ENCODE data around the gene ANXA1.

ANXA1 gene

DNA sequence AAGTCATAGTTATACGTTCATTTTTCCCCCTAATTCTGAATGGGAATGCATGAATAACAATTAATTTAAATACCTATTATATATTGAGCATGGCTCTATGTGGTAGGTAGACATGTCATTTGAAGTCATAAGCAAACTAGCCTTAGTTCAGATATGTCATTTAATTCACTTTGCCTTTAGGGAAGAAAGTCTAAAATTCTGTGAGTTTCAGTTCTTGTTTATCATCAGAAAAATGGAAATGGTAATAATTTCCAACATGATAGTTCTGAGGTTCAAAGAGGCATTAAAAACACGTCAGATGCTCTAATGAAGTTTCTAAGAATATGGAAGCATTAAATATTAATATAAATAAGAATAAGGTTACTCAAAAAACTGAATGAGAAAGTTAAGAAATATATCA lies 13.1 kb upstream of the ANXA1 start:
- no peak for DNase-seq

DNA sequence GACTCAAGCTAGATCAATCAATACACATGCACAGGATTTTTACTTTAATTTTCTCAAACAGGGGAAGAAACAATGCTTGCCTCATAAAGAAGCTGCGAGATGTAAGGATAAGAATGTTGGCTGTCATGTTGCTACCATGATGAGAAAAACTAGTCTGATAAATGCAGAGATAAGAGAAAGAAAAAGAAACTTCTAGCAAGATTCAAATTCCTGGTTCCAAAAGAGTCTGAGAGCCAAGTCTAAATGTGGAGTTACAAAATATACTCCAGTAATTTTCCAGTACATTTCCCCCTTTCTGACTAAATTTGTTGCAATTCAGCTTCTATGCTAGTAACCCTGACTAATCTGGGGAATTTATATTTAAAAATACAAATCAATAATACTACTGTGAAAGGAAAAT lies 10.4 kb upstream of the ANXA1 start:
- no peak for DNase-seq

DNA sequence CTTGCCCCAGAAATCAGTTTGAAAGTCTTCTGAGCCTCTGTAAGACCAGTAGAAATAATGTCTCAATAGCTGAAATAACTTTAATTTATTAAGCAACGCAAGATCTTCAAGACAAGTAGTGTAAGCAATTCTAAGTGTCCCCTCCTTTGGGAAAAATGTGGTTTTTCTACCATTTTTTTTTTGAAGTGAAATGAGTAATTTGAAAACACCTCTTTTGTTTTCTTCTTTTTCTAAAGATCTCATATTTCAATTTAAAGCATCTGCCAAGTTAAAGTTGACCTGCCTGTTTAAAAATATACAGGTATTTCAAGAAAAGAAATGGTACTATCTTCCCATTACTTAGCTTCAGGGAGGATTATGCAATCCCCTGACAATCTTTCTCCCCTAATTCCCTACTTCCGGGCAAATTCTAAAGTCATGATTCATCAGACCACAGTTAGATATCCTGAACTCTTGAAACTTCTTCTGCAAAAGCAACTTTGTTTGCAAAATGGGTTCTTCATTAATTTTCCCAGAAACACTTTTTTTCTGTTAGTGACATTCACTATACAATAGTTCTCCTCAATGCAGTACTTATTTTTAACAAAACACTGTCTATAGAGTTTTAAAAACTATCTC lies 7.8 kb upstream of the ANXA1 start:
- DNase-seq: no peak

- DNase-seq: no peak
Observed at GRCh38 chr9:73146111-73146815, 5.4 kb upstream of the ANXA1 start.

GRCh38 chr9:73148447-73148937 lies 3.2 kb upstream of the ANXA1 start:
- DNase-seq: no peak

- no peak for DNase-seq
Observed at GRCh38 chr9:73149371-73150067, 2.1 kb upstream of the ANXA1 start.

DNA sequence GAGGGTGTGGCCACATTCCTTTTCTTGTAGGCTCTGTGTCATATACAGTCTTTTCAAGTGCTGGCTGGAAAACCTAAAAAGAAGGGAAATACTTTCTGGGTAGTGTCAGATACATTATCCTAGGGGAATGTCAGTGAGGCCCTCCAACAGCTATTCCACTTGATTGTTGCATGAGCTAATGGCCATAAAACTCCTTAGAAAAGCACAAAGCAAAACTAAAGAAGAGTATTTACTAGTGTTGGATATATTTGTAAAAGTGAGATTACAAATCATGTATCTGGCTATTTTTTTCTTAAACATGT lies 829 bp downstream of the ANXA1 start:
- DNase-seq: no peak

GRCh38 chr9:73152953-73153352 lies 1.3 kb downstream of the ANXA1 start:
- no peak for DNase-seq

GRCh38 chr9:73153793-73154227 lies 2.1 kb downstream of the ANXA1 start:
- DNase-seq: no peak

GRCh38 chr9:73154271-73154670 lies 2.6 kb downstream of the ANXA1 start:
- DNase-seq: no peak

DNA sequence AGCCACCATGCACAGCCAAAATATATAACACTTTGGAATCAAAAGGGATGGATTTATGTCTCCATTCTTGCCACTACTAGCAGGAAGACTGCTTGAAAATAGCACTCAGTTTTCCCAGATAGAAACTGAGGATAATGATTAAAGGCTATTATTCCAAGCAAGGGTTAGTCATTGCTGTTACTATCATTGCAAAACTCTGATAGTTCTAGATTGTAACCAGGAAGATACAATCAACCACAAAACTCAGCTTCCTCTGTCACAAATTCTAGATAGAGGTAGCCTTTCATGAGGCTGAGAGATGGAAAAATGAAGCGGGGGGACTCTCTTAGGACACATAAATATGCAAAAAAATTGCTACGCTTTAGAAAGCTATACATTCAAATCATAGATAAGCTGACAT lies 3.1 kb downstream of the ANXA1 start:
- DNase-seq: no peak

DNA sequence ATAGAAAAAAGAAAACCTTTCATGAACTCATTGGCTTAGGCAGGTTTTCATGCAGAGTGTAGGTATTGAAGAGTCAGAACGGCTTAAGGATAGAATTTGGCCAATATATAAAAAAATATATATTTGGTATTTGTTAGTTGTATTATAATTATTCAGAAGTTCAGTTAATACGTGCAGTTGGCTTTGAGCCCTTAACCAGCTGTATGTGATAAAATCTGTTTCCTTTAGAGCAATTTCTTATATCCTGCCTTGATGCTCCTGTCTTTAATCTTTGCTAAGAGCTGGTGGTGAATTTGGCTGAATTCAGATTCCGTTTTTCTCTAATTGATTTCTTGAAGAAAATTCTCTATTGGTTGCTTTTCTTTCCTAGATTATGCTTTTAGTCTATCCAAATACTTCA lies 3.7 kb downstream of the ANXA1 start:
- no peak for DNase-seq

GRCh38 chr9:73155968-73156864 lies 4.6 kb downstream of the ANXA1 start:
- no peak for DNase-seq

DNA sequence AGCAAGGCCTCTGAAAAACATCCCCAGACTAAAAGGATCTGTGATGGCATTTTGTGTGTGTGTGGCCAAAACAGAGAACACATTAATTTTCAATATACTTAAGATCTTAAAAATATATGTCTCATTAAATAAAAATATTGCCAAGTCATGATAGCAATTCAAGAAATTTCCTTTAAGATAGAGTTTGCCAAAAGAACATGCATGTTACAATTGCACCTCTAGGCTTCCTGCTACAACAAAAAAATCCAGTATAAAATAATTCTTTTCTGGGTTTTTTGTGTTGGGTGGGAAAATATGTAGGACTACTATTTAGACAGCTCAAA lies 5.2 kb downstream of the ANXA1 start:
- DNase-seq: no peak

GRCh38 chr9:73157811-73158210 lies 6.1 kb downstream of the ANXA1 start:
- DNase-seq: no peak

- no peak for DNase-seq
Observed at GRCh38 chr9:73158723-73159122, 7.1 kb downstream of the ANXA1 start.

DNA sequence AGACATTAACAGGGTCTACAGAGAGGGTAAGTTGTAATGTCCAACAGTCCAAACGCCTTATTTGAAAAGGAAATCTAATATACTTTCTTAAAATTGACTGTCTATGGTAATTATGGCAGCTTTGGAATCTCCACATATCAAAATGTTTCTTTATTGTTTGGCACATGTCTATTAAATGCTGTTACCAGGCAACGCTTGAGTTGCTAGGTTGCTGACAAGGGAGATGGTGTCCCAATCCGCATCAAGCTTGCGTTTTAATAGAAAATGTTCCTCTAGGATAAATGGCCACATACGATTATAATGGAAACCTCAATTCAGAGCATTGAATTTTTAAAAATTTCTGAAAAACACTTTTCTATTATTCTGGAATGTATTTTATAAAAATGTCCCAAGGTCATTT lies 9.2 kb downstream of the ANXA1 start:
- DNase-seq: no peak

GRCh38 chr9:73162987-73163768 lies 11.5 kb downstream of the ANXA1 start:
- no peak for DNase-seq

GRCh38 chr9:73165911-73166310 lies 14.2 kb downstream of the ANXA1 start:
- DNase-seq: no peak

DNA sequence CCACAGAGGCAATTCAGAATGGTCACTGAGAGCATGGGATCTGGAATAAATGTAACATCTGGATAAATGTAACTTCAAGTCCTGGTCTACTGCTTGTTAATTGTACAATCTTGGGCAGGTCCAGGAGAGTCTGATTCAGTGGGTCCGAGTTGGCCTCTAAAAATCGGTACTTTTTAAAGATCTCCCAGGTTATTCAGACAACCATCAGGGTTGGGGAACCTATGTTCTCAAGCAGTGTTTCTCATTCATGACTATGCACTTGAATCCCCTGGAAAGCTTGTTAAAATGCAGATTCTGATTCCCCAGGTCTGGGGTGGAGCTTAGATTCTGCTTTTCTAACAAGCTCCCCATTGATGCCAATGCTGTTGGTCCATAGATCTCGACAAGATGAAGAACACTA lies 14.8 kb downstream of the ANXA1 start:
- DNase-seq: no peak

DNA sequence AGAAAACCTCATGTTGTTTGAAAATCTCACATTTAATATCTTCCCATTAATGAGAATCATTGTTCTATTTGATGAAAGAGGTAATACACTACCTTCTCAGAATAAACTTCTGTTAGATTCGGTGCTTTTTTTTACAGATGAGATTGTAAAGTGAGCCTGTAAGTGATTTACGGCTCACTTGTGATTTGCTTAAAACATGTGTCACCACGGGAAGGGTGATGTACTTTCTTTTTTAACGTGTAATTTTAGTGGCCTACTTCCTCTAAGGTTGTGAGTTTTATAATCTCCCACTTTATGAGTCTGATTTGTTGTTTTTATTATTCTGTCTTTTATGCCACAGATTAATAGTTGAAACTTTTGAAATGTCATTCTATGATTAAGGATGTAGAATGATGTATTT lies 15.9 kb downstream of the ANXA1 start:
- no peak for DNase-seq

DNA sequence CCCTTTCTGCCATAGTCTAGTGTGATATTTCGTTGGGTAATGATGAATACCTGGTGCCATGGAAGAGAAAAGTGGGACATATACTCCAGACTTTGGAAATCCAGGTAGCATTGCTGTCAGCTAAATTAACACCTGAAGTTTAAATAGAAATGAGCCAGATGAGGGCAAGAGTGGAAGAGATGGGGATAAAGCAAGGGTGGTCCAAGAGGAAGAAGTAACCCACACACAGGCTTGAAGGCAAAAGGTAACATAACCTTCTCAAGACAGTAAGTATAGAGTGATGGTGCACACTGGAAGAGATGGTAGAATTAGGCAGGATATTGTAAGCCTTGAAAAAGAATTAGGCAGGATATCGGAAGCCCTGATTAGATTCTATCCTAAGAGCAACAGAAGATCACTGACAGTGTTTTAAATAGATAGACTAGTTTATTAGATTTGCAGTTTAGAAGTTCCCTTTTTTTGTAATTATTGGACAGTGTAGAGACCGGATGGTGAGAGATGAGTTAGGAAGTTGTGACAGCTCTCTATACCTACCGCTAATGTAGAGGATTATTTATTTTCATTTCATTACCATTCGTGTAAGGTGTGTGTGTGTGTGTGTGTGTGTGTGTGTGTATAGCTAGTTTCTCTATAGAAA lies 16.8 kb downstream of the ANXA1 start:
- no peak for DNase-seq

Data from NCI-H187 treated with DMSO at 0.1 percent for 48 hours (cell line).